LNCAP (cell line): Measurements from ENCODE around the gene ACER3.

Experiments
- TF ChIP-seq, protein P1 (sequence below): fragments of 450-650 bp; IDR thresholded peaks from 2 replicates; pipeline ENCODE4 v1.5.1; 2017; ENCODE audit warnings: mild to moderate bottlenecking

The ACER3 gene

GRCh38 chr11:76844511-76844910 is 16.2 kb upstream of the ACER3 start:
- TF ChIP-seq, protein P1, sequence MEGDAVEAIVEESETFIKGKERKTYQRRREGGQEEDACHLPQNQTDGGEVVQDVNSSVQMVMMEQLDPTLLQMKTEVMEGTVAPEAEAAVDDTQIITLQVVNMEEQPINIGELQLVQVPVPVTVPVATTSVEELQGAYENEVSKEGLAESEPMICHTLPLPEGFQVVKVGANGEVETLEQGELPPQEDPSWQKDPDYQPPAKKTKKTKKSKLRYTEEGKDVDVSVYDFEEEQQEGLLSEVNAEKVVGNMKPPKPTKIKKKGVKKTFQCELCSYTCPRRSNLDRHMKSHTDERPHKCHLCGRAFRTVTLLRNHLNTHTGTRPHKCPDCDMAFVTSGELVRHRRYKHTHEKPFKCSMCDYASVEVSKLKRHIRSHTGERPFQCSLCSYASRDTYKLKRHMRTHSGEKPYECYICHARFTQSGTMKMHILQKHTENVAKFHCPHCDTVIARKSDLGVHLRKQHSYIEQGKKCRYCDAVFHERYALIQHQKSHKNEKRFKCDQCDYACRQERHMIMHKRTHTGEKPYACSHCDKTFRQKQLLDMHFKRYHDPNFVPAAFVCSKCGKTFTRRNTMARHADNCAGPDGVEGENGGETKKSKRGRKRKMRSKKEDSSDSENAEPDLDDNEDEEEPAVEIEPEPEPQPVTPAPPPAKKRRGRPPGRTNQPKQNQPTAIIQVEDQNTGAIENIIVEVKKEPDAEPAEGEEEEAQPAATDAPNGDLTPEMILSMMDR: no peak

- TF ChIP-seq, protein P1: no peak
Observed at GRCh38 chr11:76845069-76845468, 15.6 kb upstream of the ACER3 start.

- TF ChIP-seq, protein P1: no peak
Observed at GRCh38 chr11:76846441-76846840, 14.3 kb upstream of the ACER3 start.

GRCh38 chr11:76849376-76849775 is 11.3 kb upstream of the ACER3 start:
- TF ChIP-seq, protein P1: no peak

- TF ChIP-seq, protein P1: no peak
Observed at GRCh38 chr11:76850130-76850529, 10.6 kb upstream of the ACER3 start.

GRCh38 chr11:76850815-76851214 is 9.9 kb upstream of the ACER3 start:
- TF ChIP-seq, protein P1: no peak

DNA sequence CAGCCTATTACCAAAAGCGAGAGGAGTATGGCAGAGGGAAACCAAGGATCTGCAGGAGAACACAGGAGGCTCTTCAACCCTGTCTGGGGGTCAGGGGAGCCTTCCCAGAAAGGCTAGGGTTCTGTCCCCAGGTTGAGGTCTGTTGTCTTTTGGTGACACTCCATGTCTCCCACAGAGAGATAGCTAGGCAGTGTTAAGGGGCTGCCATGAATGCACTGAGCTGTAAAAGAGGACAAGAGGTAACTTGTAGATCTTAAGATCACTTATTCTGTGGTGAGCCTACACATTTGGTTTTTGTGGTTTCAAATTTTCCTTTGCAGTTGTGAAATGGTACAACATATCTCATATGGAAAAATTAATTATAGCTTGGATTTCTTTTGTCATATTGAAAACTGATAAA is 6.0 kb upstream of the ACER3 start:
- TF ChIP-seq, protein P1: no peak

GRCh38 chr11:76856106-76856505 is 4.6 kb upstream of the ACER3 start:
- TF ChIP-seq, protein P1: no peak
